Ishikawa (cell line): ENCODE measurements around the gene CTNNBL1.

Experiments
- TAF1 ChIP-seq: IDR thresholded peaks from 2 replicates; pipeline ENCODE4 v1.6.1; 2012; ENCODE audit warnings: low read depth, mild to moderate bottlenecking
- TEAD4 ChIP-seq: IDR thresholded peaks from 2 replicates; pipeline ENCODE4 v1.6.1; 2012
- YY1 ChIP-seq: IDR thresholded peaks from 2 replicates; pipeline ENCODE4 v1.6.1; 2012; ENCODE audit warnings: low read depth
- TF ChIP-seq, protein P1 (sequence below): IDR thresholded peaks from 2 replicates; pipeline ENCODE4 v1.6.1; 2012

DNA sequence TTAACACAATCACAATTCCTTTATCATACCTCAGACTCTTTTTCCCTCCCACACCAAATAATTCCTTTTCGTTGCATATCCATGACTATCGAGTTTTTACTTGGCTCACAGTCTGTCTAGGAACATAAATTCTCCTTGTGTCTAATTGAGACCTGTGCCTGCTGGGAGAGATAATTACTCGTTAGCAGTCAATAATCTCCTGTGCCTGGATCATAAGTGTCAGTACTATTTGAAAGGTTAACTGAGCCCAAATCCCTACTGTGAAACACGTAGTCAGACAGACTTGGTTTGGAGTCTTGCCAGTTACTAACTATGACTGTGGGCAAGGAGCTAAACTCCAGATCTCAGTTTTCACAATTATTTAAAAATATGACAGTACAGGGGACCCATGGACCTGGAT, 5.7 kb upstream of the CTNNBL1 start:
- TF ChIP-seq, protein P1, sequence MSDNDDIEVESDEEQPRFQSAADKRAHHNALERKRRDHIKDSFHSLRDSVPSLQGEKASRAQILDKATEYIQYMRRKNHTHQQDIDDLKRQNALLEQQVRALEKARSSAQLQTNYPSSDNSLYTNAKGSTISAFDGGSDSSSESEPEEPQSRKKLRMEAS, result no peak
- TF ChIP-seq TEAD4 (no peak), TAF1 (no peak), YY1 (no peak)
